ENCODE results near the gene PIK3C2G.

PIK3C2G gene

GRCh38 chr12:18339633-18340032, 78.3 kb downstream of the PIK3C2G start:
- Histone ChIP-seq H3K4me3 (ENCODE audit: low read length) (no peak overlapping the region), H3F3A (ENCODE audit: control insufficient read depth, insufficient read depth) (no peaks in the 10 kb centered on the region), H3K36me3 (ENCODE audit: control insufficient read depth, low read length) (no peaks in the 10 kb centered on the region), H3K4me1 (ENCODE audit: control insufficient read depth, low read length) (peaks cover 33% of the 10 kb centered on the region), H3K9me3 (ENCODE audit: control insufficient read depth, insufficient read depth, low read length) (peaks cover 3% of the 10 kb centered on the region; the same call in 1 of the 2 replicates), H3K79me2 (ENCODE audit: control insufficient read depth, low read length) (no peaks in the 10 kb centered on the region), H4K20me1 (ENCODE audit: control insufficient read depth, insufficient read depth, low read depth, low read length) (no peaks in the 10 kb centered on the region), H3K27ac (ENCODE audit: low read depth, low read length) (no peak overlapping the region), H3K9me2 (replicated peaks; ENCODE audit: control insufficient read depth, low read length) (no peaks in the 10 kb centered on the region), H3K27me3 (ENCODE audit: control insufficient read depth, low read length) (no peaks in the 10 kb centered on the region), H3K4me2 (ENCODE audit: low read length) (no peak overlapping the region)
- TF ChIP-seq EZH2phosphoT487 (IDR thresholded peaks at IDR 0.05; ENCODE audit: borderline replicate concordance, low read length) = no peak
- no peak for TF ChIP-seq CTCF (IDR thresholded peaks at IDR 0.05; ENCODE audit: low read depth, low read length, poor library complexity, severe bottlenecking)

GRCh38 chr12:18340186-18340585, 78.9 kb downstream of the PIK3C2G start:
- no peaks in the 10 kb centered on the region for H3F3A ChIP-seq (ENCODE audit: control insufficient read depth, insufficient read depth)
- no peak for TF ChIP-seq EZH2phosphoT487 (IDR thresholded peaks at IDR 0.05; ENCODE audit: borderline replicate concordance, low read length)
- TF ChIP-seq CTCF (IDR thresholded peaks at IDR 0.05; ENCODE audit: low read depth, low read length, poor library complexity, severe bottlenecking) = no peak
- H3K4me3 ChIP-seq (ENCODE audit: low read length) = no peak overlapping the region
- H3K36me3 ChIP-seq (ENCODE audit: control insufficient read depth, low read length) = no peaks in the 10 kb centered on the region
- H3K27ac ChIP-seq (ENCODE audit: low read depth, low read length) = no peak overlapping the region
- H3K27me3 ChIP-seq (ENCODE audit: control insufficient read depth, low read length) = no peaks in the 10 kb centered on the region
- no peaks in the 10 kb centered on the region for H3K9me2 ChIP-seq (replicated peaks; ENCODE audit: control insufficient read depth, low read length)
- no peak overlapping the region for H3K4me2 ChIP-seq (ENCODE audit: low read length)
- H4K20me1 ChIP-seq (ENCODE audit: control insufficient read depth, insufficient read depth, low read depth, low read length) = no peaks in the 10 kb centered on the region
- peaks cover 39% of the 10 kb centered on the region for H3K4me1 ChIP-seq (ENCODE audit: control insufficient read depth, low read length)
- peaks cover 3% of the 10 kb centered on the region; the same call in 1 of the 2 replicates for H3K9me3 ChIP-seq (ENCODE audit: control insufficient read depth, insufficient read depth, low read length)
- H3K79me2 ChIP-seq (ENCODE audit: control insufficient read depth, low read length) = no peaks in the 10 kb centered on the region

- H3K4me2 ChIP-seq (ENCODE audit: low read length) = no peak overlapping the region
- H3K4me3 ChIP-seq (ENCODE audit: low read length) = no peak overlapping the region
- H3K4me1 ChIP-seq (ENCODE audit: control insufficient read depth, low read length) = peaks cover 45% of the 10 kb centered on the region
- no peaks in the 10 kb centered on the region for H3K79me2 ChIP-seq (ENCODE audit: control insufficient read depth, low read length)
- no peaks in the 10 kb centered on the region for H3K9me2 ChIP-seq (replicated peaks; ENCODE audit: control insufficient read depth, low read length)
- H3K9me3 ChIP-seq (ENCODE audit: control insufficient read depth, insufficient read depth, low read length) = peaks cover 3% of the 10 kb centered on the region; the same call in 1 of the 2 replicates
- TF ChIP-seq CTCF (IDR thresholded peaks at IDR 0.05; ENCODE audit: low read depth, low read length, poor library complexity, severe bottlenecking) = no peak
- TF ChIP-seq EZH2phosphoT487 (IDR thresholded peaks at IDR 0.05; ENCODE audit: borderline replicate concordance, low read length) = no peak
- H3K27ac ChIP-seq (ENCODE audit: low read depth, low read length) = no peak overlapping the region
- no peaks in the 10 kb centered on the region for H3F3A ChIP-seq (ENCODE audit: control insufficient read depth, insufficient read depth)
- H3K27me3 ChIP-seq (ENCODE audit: control insufficient read depth, low read length) = no peaks in the 10 kb centered on the region
- H4K20me1 ChIP-seq (ENCODE audit: control insufficient read depth, insufficient read depth, low read depth, low read length) = no peaks in the 10 kb centered on the region
- H3K36me3 ChIP-seq (ENCODE audit: control insufficient read depth, low read length) = no peaks in the 10 kb centered on the region
These were observed 79.5 kb downstream of the PIK3C2G start for GRCh38 chr12:18340786-18341185.
